Endothelial cell of umbilical vein (primary cell): ENCODE data around the gene PKHD1. TPM values are rescaled to one million over a fixed set of nuclear protein-coding genes. Genes with fewer than 3 reads are reported as not detected.

Experiments
- BruUV-seq: library from RNA; stranded (reverse); fragments of 400-500 nt; replicated peaks from 2 replicates; lab custom pipeline; 2021; lab: Mats Ljungman, UMichigan
- CTCF ChIA-PET: fragments of 300-600, 350-600 bp; sonication (Branson Sonifier 250); formaldehyde crosslinking; loops from one replicate; lab custom pipeline; 2021; ENCODE audit warnings: antibody characterized with exemption, inconsistent platforms; lab: Charles Lee
- POLR2A ChIA-PET: fragments of 300-600, 350-600 bp; sonication (Branson Sonifier 250); formaldehyde crosslinking; loops from one replicate; lab custom pipeline; 2021; ENCODE audit warnings: antibody characterized with exemption, inconsistent platforms; lab: Charles Lee
- DNase-seq: peaks from one replicate; pipeline ENCODE4 v3.0.0-alpha.2; 2011; ENCODE audit warnings: low read depth, low spot score
- FAIRE-seq: peaks from 2 replicates; lab custom pipeline; 2011; peaks lifted over from hg19 to GRCh38; lab: Jason Lieb, UNC
- H2AFZ ChIP-seq: 2 replicates; pipeline ENCODE4 v1.6.0; 2012; ENCODE audit warnings: low read depth, low read length, control low read depth, inconsistent platforms
- H3K27ac ChIP-seq: 2 replicates; pipeline ENCODE4 v1.5.1; 2011; ENCODE audit warnings: low read depth, mild to moderate bottlenecking, control low read depth, low read length, moderate library complexity; ENCODE audit not compliant: insufficient read depth
- H3K27me3 ChIP-seq, 2 experiments: 2 replicates each; pipeline versions ENCODE4 v1.6.0 to v1.6.1; 2011; ENCODE audit warnings: low read length in 2 of 2, mixed read lengths in 1 of 2; ENCODE audit not compliant: control insufficient read depth in 2 of 2, insufficient read depth in 2 of 2
- H3K36me3 ChIP-seq, 2 experiments: 2 replicates in 1 of 2; 3 replicates in 1 of 2; pipeline ENCODE4 v1.5.1; 2011; ENCODE audit warnings: low read length in 2 of 2, mild to moderate bottlenecking in 1 of 2, moderate library complexity in 1 of 2; ENCODE audit not compliant: control insufficient read depth in 2 of 2, insufficient read depth in 2 of 2; ENCODE audit errors: extremely low read depth in 1 of 2
- H3K4me1 ChIP-seq: 3 replicates; pipeline ENCODE4 v1.5.1; 2011; ENCODE audit warnings: mild to moderate bottlenecking, low read length; ENCODE audit not compliant: control insufficient read depth, insufficient read depth; ENCODE audit errors: extremely low read depth
- H3K4me2 ChIP-seq: 2 replicates; pipeline ENCODE4 v1.6.1; 2011; ENCODE audit warnings: low read length, control low read depth, mixed read lengths; ENCODE audit not compliant: insufficient read depth
- H3K4me3 ChIP-seq, 3 experiments: fragments of 200-600 bp in 1 of 3; sonication (generic), shearing (Covaris generic) in 1 of 3; replicated peaks in 1 of 3; 2 replicates each; pipeline ENCODE4 v1.5.1; 2011 to 2016; ENCODE audit warnings: control low read depth in 3 of 3, low read length in 3 of 3, mild to moderate bottlenecking in 2 of 3, inconsistent platforms in 1 of 3, low read depth in 1 of 3, moderate library complexity in 1 of 3; ENCODE audit not compliant: insufficient read depth in 1 of 3
- H3K79me2 ChIP-seq: 2 replicates; pipeline ENCODE4 v1.6.0; 2012; ENCODE audit warnings: low read length, inconsistent platforms; ENCODE audit not compliant: control insufficient read depth, insufficient read depth
- H3K9ac ChIP-seq: replicated peaks from 2 replicates; pipeline ENCODE3; 2011; ENCODE audit warnings: low read length, control low read depth; ENCODE audit not compliant: insufficient read depth; ENCODE audit errors: extremely low read depth
- H3K9me1 ChIP-seq: replicated peaks from 3 replicates; pipeline ENCODE4 v1.6.0; 2011; ENCODE audit warnings: mild to moderate bottlenecking, low read length; ENCODE audit not compliant: control insufficient read depth, insufficient read depth; ENCODE audit errors: extremely low read depth
- H3K9me3 ChIP-seq: replicated peaks from 2 replicates; pipeline ENCODE4 v1.5.1; 2012; ENCODE audit warnings: low read length, inconsistent platforms; ENCODE audit not compliant: control insufficient read depth, insufficient read depth
- H4K20me1 ChIP-seq: replicated peaks from 2 replicates; pipeline ENCODE3; 2011; ENCODE audit warnings: mild to moderate bottlenecking, low read length; ENCODE audit not compliant: control insufficient read depth, insufficient read depth; ENCODE audit errors: extremely low read depth
- EZH2 ChIP-seq: IDR thresholded peaks from 2 replicates; pipeline ENCODE4 v1.6.1; 2012; ENCODE audit warnings: borderline replicate concordance, low read depth, mild to moderate bottlenecking, moderate library complexity, low read length, inconsistent platforms; ENCODE audit not compliant: severe bottlenecking
- FOS ChIP-seq: IDR thresholded peaks from 2 replicates; pipeline ENCODE4 v1.6.1; 2011; ENCODE audit warnings: mild to moderate bottlenecking, low read length, moderate library complexity, borderline replicate concordance; ENCODE audit not compliant: insufficient read depth
- GATA2 ChIP-seq: IDR thresholded peaks from 2 replicates; pipeline ENCODE4 v1.7.0; 2011; ENCODE audit warnings: low read depth, mild to moderate bottlenecking, moderate library complexity, mixed read lengths, low read length; ENCODE audit not compliant: insufficient read length, insufficient read depth
- JUN ChIP-seq: IDR thresholded peaks from 2 replicates; pipeline ENCODE4 v1.6.1; 2011; ENCODE audit warnings: borderline replicate concordance, low read depth; ENCODE audit not compliant: insufficient read length, insufficient read depth
- MYC ChIP-seq: IDR thresholded peaks from one replicate; pipeline ENCODE4 v1.6.1; 2011; ENCODE audit warnings: mild to moderate bottlenecking, low read depth, low read length
- POLR2A ChIP-seq: IDR thresholded peaks from 2 replicates; pipeline ENCODE4 v1.6.1; 2012; ENCODE audit warnings: low read depth, mild to moderate bottlenecking, control low read depth, low read length
- POLR2AphosphoS5 ChIP-seq: IDR thresholded peaks from 2 replicates; pipeline ENCODE4 v1.6.1; 2012; ENCODE audit warnings: low read depth, mild to moderate bottlenecking, control low read depth, low read length, moderate library complexity; ENCODE audit not compliant: insufficient read depth
- dilution Hi-C: fragments of 300-500 bp; cut with MboI; formaldehyde crosslinking; loops from one replicate; pipeline ENCODE4 v1.15.0; 2019; ENCODE audit warnings: low sequenced_read_pairs; ENCODE audit not compliant: extremely low pct_ligation_motif_present
- intact Hi-C: fragments of 100-400 bp; cut with micrococcal nuclease; formaldehyde crosslinking; loops from one replicate; pipeline ENCODE4 v1.10.0; 2022
- polyA plus RNA-seq, 4 experiments: library from polyadenylated mRNA; depleted of rRNA in 3 of 4; stranded (reverse) in 3 of 4; unstranded in 1 of 4; fragments of >200 nt; gene quantifications; 2 replicates each; pipeline versions ENCODE4 v1.2.1 to v1.2.3, GENCODE V29; 2011 to 2012; ENCODE audit warnings: missing spikeins in 1 of 4
- total RNA-seq: library from RNA; stranded (reverse); gene quantifications from 2 replicates; pipeline ENCODE4 v1.2.3, GENCODE V29; 2021
- TF ChIP-seq, protein P1 (sequence below), 2 donors: IDR thresholded peaks; 1 replicate in 1 of 2; 2 replicates in 1 of 2; pipeline ENCODE4 v1.5.1; 2011; ENCODE audit warnings: low read length in 2 of 2, mild to moderate bottlenecking in 2 of 2, moderate library complexity in 2 of 2, control low read depth in 1 of 2, inconsistent platforms in 1 of 2, low read depth in 1 of 2; ENCODE audit not compliant: insufficient read depth in 1 of 2; ENCODE audit errors: extremely low read depth in 1 of 2
- TF ChIP-seq, protein P2 (sequence below): IDR thresholded peaks from 2 replicates; pipeline ENCODE4 v1.6.1; 2011; ENCODE audit not compliant: insufficient read depth, insufficient read length

The PKHD1 gene
- total and polyA plus RNA-seq, 2 donors (not counting 3 experiments of a cell fraction or from before 2014, with no cell fraction given) = not detected

DNA sequence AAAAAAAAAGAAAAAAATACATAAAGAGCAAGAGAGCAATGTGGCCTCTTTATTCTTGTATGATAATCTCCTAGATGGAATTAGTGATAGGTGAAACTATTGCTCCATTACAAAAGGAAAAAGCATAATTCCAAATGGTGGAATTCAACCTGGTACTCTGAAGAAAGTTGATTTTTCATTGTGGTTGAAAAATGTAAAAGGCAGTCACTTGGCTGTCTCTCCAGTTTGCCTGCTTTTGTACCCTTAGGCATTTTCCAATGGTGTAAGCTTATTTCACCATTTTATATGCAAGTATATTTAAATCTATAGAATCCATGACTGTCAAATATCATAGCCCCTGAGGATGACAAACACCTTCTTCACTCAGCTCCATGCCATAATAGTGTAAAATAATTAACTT lies 38.8 kb upstream of the PKHD1 start:
- peaks cover 0 to 3% of the 10 kb centered on the region in 2 experiments for H3K27me3 ChIP-seq
- H3K4me1 ChIP-seq = no peaks in the 10 kb centered on the region
- intact Hi-C loops (no loop called here), dilution Hi-C loops (no loop called here)
- H4K20me1 ChIP-seq = no peaks in the 10 kb centered on the region
- H2AFZ ChIP-seq = no peak overlapping the region
- TF ChIP-seq, protein P1, sequence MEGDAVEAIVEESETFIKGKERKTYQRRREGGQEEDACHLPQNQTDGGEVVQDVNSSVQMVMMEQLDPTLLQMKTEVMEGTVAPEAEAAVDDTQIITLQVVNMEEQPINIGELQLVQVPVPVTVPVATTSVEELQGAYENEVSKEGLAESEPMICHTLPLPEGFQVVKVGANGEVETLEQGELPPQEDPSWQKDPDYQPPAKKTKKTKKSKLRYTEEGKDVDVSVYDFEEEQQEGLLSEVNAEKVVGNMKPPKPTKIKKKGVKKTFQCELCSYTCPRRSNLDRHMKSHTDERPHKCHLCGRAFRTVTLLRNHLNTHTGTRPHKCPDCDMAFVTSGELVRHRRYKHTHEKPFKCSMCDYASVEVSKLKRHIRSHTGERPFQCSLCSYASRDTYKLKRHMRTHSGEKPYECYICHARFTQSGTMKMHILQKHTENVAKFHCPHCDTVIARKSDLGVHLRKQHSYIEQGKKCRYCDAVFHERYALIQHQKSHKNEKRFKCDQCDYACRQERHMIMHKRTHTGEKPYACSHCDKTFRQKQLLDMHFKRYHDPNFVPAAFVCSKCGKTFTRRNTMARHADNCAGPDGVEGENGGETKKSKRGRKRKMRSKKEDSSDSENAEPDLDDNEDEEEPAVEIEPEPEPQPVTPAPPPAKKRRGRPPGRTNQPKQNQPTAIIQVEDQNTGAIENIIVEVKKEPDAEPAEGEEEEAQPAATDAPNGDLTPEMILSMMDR (IDR thresholded peaks at IDR 0.05; ENCODE audit: extremely low read depth in 1 of 2, insufficient read depth in 1 of 2, low read depth in 1 of 2, low read length in 2 of 2) = no peak
- TF ChIP-seq POLR2AphosphoS5 (no peak), EZH2 (no peak), GATA2 (no peak), FOS (no peak), POLR2A (no peak), JUN (no peak), MYC (no peak)
- TF ChIP-seq, protein P2, sequence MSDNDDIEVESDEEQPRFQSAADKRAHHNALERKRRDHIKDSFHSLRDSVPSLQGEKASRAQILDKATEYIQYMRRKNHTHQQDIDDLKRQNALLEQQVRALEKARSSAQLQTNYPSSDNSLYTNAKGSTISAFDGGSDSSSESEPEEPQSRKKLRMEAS = no peak
- POLR2A ChIA-PET = no interaction called here
- CTCF ChIA-PET = no interaction called here
- DNase-seq (no peak), FAIRE-seq (no peak)
- no peaks in the 10 kb centered on the region for H3K79me2 ChIP-seq
- no peak overlapping the region for H3K27ac ChIP-seq
- H3K9me3 ChIP-seq = no peaks in the 10 kb centered on the region
- H3K9ac ChIP-seq = no peak overlapping the region
- no TSS peak for BruUV-seq
- H3K4me2 ChIP-seq = no peak overlapping the region
- no peaks in the 10 kb centered on the region for H3K9me1 ChIP-seq
- H3K4me3 ChIP-seq = no peak overlapping the region
- H3K36me3 ChIP-seq = no peaks in the 10 kb centered on the region
